ENCODE measurements around the gene SRPRA.
"Not testable (repeated sequence)": the region's sequence is repeated elsewhere in the genome, so short reads cannot be mapped to it uniquely, and the experiment has no call there.

The SRPRA gene, protein sequence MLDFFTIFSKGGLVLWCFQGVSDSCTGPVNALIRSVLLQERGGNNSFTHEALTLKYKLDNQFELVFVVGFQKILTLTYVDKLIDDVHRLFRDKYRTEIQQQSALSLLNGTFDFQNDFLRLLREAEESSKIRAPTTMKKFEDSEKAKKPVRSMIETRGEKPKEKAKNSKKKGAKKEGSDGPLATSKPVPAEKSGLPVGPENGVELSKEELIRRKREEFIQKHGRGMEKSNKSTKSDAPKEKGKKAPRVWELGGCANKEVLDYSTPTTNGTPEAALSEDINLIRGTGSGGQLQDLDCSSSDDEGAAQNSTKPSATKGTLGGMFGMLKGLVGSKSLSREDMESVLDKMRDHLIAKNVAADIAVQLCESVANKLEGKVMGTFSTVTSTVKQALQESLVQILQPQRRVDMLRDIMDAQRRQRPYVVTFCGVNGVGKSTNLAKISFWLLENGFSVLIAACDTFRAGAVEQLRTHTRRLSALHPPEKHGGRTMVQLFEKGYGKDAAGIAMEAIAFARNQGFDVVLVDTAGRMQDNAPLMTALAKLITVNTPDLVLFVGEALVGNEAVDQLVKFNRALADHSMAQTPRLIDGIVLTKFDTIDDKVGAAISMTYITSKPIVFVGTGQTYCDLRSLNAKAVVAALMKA

DNA sequence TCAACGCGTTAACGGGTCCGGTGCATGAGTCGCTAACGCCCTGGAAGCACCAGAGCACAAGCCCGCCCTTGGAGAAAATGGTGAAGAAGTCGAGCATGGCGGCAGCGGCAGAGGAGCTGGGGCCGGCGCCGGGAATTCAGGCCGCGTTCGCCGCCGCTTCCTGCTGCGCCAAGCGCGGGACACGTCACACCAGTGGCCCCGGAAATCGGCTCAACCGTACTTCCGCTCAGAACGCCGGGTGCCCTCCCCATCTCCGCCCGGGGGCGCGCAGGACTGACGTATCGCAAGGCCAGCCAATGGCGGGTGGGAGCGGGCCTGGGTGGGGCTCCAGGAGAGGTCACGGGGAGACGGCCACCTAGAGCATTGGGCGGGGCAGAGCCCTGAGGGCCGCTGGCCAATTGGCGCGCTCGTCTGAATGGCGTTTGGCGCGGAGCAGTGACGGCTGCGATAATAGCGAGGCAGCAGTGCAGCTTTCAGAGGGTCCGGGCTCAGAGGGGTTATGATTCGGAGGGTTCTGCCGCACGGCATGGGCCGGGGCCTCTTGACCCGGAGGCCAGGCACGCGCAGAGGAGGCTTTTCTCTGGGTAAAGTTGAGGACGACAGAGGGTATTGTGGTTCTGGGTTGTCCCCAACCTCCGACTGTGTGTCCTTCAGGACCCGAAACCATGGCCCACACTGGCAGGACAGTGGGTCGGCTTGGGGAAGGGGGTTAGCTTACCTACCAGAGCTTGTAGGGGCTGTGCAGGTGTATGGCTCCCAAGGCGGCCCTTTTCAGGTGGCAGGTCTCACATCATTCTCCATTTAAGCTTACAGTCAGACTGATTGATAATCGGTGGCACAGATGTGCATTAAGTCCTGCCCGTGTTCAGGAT lies at the start of gene SRPRA, which contains the start of gene FOXRED1:
TSS of gene SRPRA (minus strand) at position 188 of the 872 bp plus-strand sequence. CDS start at position 97, 91 bp downstream.
TSS of gene FOXRED1 (plus strand) at position 447 of the 872 bp plus-strand sequence. CDS start at position 500, 53 bp downstream.
- peak; percentile 97 to 98 (median 98) for DNase-seq (ENCODE audit: low read depth in 3 of 3, low spot score in 1 of 3)

DNA sequence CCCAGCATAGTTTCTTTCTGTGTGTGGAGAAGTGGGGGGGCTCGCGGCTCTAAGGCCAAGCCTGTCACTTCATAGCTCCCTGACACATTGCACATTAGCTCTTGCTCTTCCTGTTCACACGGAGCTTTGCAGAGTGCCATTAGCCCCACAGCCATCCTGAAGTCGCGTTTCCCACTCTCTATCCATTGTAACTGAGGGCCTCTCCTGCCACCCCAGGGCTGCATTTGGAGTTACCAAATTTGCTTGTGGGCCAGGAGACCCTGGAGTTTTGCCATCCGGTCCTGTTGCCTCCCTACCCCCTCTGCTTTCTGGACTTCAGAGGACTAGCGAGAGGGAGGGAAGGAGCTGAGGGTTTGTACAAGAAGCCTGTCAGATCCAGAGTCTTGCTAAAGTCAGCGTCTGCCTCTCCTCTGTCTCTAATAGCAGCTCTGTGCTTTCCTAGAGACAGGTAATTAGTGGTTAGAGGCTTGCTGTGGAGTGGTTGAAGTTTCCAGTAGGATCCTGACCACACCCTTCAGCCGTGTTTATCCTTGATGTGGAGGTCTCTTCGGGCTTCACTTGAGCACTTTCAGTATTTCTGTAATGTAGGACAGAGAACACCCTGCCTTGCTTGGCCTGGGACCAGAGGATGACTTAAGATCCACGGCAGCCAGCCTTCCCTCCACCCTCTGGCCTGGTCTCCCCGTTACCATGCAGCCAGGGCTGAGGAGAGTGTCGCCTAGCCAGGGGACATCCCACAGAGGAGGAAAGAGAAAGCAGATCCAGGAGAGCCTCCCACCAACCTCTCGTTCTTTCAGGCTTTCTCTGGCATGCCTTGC lies 49.3 kb upstream of the SRPRA start:
- DNase-seq (ENCODE audit: low read depth in 3 of 3, low spot score in 1 of 3) = no peak

DNA sequence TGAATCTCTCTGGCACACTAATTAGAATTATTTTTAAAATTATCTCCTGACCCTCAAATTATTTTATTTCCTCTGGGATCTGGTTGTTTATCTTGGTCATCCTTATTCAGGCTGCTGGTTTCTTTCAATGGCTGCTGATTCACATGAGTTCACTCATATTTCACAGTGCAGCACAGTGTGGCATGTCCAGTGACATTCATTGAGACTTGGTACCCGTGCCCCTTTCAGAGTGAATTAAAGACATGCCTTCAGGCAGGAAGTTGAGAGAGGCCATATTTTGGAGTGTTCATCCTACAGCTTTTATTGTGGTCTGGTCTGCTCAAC lies 48.7 kb upstream of the SRPRA start:
- DNase-seq (ENCODE audit: low read depth in 3 of 3, low spot score in 1 of 3) = no peak

DNA sequence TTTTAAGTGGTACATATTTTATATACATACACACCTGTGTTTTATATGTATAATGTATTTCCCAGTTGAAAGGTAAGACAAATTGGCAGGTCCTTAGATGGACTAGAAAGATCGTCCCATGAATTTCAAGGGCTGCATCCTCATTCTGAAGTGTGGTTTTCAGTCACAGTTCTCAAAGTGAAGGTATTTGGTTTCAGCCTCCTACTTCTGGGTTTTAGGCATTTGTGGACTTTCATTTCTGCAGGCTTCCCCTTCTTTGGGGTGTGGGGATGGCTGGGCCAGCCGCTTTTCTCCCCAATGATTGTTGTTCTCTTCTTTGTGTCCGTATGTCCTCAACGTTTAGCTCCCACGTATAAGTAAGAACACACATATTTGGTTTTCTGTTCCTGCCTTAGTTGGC lies 45.1 kb upstream of the SRPRA start:
- no peak for DNase-seq (ENCODE audit: low read depth in 3 of 3, low spot score in 1 of 3)

DNA sequence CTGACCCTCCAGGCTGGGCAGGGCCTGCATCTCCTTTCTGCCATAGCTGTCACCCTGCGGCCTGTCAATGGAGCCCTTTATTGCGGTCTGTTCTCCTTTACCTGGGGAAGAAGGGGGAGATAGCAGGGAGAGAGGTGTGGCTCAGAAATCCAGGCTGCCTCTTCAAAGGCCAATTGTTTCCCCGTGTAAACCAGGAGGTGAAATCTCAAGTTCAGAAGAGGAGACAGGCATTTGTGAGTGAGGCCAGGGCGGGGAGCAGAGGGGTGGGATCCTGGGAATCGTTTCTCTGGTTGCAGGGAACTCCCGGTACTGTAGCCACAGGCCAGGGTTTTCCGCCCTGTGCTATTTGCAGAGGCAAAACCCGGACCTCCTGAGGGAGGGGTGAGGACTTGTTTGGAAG lies 44.3 kb upstream of the SRPRA start:
- DNase-seq (ENCODE audit: low read depth in 3 of 3, low spot score in 1 of 3) = no peak

DNA sequence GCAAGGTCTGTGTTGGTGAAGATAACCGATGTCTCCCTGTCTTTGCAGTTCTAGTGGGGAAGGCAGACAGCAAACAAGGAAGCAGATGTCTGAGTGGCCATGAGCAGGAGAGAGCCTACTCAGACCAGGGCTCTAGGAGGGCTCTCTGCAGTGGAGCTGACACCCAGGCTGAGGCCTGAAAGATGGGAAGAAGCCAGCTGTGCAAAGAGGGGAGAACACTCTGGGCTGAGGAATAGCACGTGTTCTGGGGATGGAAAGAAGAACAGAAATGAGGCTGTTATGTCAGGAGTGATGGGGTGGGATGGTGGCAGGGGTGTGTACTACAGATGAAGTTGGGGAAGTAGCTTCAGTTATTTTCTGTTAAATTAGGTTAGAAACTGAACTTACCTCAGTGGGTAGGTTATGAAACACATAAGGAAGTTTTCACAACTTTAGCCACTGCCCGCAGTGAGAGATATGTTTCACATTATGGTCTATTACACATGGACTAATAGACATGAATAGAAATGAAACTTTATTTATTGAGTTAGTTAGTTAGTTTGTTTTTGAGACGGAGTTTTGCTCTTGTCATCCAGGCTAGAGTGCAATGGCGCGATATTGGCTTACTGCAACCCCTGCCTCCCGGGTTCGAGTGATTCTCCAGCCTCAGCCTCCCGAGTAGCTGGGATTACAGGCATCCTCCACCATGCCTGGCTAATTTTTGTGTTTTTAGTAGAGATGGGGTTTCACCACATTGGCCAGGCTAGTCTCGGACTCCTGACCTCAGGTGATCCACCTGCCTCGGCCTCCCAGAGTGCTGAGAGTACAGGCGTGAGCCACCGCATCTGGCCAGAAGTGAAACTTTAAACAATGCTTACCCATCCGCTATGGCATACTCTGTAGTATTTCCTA lies 43.0 kb upstream of the SRPRA start:
- no peak for DNase-seq (ENCODE audit: low read depth in 3 of 3, low spot score in 1 of 3)

DNA sequence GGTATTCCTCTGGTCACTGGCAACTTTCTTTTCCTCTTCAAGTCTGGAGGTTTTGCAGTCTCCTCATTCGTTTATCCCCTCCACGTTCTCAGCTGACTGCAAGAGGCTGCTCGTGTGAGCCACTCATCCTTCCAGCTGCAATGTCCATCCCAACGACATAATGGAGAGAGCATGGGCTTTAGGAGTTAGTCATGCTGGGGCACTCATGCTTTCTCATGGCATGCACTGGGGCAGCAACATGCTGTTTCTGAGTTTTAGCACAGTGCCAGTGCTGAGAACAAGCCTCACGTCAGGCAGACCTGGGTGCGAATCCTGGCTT lies 42.3 kb upstream of the SRPRA start:
- DNase-seq (ENCODE audit: low read depth in 3 of 3, low spot score in 1 of 3) = no peak

DNA sequence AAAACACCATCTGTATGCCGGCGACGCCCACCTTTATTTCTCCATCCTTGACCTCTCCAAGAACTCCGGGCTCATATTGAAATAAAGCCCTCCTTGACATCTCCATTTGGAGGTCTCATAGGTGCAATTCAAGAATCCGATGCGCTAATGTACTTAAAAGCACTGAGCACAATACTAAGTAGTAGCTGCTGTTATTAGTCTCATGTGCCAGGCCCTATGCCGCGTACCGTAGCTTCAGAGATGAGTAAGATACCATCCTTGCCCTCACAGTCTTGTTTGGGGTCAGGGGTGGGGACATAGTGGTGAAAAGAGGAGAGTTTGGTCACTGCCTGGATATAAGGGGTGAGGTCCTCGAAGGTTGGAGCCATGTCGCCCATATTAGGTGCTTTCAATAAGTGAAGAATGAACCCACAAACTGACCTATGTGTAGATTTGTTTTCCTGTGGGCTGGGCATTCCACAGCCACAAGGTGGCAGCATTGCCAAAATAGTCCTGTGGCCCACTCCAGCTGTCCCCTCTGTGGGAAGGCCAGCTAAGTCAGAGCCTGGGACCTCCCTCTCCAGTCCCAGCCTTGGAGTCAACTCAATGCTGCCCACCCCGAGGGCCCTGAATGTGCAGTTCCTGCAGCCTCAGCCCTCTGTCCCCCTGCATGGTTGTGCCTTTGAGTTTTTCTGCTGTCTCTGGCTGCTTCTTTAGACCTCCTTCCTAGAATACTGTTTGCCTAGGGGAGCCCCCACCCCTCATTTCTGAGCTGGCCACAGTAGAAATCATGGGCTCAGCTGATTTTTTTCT lies 41.7 kb upstream of the SRPRA start:
- peak in 1 of 3 donors; percentile 45 for DNase-seq (ENCODE audit: low read depth in 3 of 3, low spot score in 1 of 3)

DNA sequence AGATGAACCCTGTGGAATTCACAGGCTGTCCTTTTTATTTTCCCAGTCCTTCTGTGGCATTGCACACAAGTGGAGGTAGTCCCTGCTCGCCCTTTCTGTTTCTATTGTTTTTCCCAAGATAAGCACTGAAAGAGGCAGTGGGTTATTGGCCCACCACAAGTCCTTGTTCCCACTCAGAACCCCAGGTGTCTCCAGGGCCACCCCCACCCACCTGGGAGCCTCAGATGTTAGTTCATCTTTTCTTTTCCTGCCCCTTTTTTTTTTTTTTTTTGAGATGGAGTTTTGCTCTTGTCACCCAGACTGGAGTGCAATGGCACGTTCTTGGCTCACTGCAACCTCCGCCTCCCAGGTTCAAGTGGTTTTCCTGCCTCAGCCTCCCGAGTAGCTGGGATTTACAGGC lies 40.1 kb upstream of the SRPRA start:
- not testable (repeated sequence) for DNase-seq (ENCODE audit: low read depth in 3 of 3, low spot score in 1 of 3)

DNA sequence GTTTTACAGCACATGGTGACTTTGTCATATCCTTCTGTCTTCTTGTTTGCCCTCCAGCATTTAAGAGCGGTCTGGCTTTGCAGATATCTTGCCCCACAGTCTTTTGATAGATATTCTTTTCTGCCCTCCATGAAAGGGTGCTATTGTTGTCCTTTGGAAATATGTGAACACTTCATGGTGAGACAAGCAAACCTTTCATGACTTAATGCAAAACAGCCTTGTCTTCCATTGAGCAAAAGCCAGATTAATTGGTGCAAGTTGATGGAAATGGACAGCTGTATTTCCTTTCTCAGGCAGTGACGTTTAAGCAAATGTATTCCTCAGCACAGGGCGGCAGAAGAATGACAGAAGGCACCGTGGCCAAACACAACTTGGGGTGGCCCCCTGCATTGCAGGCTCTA lies 39.6 kb upstream of the SRPRA start:
- DNase-seq (ENCODE audit: low read depth in 3 of 3, low spot score in 1 of 3) = no peak

DNA sequence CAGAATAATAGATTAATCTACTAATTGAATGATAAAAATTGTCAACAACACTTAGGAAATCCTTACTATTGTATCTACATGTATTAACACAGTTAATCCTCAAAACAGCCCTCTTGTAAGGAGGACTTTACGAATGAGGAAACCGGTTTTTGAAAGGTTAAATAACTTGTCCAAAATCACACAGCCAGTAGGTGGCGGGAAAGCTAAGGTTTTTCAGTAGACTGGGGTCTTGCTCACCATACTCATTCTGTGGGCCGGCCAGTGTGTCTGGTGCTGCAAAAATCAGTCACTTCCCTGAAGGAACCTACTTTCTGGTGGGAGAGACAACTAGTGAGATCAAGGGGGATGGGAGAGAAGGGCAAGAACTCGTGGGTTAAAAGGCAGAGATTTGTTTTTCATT lies 39.0 kb upstream of the SRPRA start:
- no peak for DNase-seq (ENCODE audit: low read depth in 3 of 3, low spot score in 1 of 3)

DNA sequence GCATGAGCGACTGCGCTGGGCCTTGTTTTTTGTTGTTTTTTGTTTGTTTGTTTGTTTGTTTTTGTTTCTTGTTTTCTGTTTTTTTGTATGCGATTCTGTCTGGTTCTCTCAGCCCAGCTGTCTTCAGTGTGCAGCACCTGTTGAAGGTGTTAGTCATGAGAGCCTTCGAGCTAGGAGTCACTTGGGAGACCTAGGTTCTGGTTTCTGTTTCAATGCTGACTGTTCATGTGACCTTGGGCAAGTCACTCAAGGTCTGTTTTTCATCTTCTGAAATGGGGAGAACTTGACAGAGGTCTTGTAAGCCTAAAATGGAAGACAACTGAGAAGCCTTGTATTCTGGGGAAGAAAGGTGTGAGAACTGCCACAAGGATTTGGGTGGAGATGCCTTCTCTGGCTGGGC lies 37.0 kb upstream of the SRPRA start:
- DNase-seq (ENCODE audit: low read depth in 3 of 3, low spot score in 1 of 3) = no peak

DNA sequence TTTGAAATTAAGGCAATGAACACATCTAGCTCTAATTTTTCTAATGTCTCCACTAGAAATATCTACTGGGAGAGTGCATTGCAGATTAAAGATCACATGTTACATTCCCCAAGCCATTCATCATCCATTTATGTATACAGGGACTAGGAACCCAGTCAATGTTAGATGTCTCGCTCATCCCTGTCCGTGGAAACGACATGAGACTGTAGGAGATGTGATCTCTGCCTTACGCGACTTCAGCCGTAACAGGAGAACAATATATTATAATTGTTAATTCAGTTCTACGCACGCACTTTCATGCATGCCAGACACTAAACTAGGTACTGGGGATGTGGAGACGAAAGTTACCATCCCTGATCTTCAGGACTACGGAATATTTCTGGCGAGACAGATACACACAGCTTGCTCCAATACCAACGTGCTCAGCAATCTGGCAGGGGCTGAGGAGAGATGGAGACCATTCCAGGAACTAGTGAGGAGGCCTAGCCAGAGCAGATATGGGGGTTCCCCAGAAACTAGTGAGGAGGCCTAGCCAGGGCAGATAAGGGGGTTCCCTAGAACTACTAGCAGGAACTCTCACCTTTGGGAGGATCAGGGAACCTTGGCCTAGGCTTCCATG lies 35.9 kb upstream of the SRPRA start:
- DNase-seq (ENCODE audit: low read depth in 3 of 3, low spot score in 1 of 3) = no peak

DNA sequence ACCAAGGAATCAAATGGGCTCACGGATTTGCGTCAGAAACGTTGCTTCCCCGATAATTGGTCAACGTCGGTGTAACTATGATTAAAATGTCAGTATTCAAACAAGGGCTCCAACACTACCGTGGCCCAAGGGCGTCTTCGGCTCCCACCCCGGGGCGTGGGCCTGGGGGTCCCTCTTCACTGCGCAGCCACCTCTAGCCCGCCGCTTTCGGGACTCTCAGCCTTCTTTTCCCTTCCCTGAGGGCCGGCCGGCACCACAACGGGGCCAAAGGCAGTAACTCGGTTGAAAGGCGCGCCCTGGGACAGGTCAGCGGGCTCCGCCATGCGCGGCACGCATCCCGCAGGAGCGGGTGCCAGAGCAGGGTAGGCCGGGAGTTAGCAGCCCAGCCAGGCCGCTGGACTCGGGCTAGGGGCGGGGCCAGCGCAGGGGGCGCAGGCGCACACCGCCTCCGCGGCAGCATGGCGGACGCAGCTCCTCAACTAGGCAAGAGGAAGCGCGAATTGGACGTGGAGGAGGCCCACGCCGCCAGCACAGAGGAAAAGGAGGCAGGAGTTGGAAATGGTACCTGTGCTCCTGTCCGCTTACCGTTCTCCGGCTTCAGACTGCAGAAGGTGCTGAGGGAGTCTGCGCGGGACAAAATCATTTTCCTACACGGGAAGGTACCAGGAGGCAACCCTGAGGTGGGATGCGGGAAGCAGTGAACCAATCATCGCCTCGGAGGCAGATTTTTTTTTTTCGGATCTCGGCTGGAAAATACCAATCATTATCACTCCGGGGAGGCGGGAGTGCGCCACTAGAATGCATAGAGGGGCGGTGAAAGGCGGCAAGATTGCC lies 35.1 kb upstream of the SRPRA start, which contains the start of gene DCPS:
TSS of gene DCPS (plus strand) at position 438 of the 834 bp plus-strand sequence. CDS start at position 459, 21 bp downstream.
- peak; percentile 62 to 79 (median 70) for DNase-seq (ENCODE audit: low read depth in 3 of 3, low spot score in 1 of 3)

DNA sequence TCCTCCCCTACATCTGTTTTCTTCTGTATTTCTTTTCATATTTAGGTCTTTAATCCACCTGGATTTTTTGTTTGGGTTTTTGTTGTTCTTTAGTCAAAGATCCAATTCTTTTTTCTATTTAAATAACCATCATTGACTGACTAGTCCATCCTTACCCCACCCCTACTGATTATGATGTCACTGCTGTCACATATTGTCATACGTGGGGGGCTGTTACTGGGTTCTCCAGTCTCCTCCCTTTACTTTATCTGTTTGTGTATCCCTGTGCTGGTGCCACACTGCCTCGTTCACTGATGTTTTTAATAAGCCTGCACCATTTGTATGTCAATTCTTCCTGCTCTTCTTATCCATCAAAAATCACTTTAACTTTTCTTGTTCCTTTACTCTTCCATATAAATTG lies 28.3 kb upstream of the SRPRA start:
- DNase-seq (ENCODE audit: low read depth in 3 of 3, low spot score in 1 of 3) = no peak

DNA sequence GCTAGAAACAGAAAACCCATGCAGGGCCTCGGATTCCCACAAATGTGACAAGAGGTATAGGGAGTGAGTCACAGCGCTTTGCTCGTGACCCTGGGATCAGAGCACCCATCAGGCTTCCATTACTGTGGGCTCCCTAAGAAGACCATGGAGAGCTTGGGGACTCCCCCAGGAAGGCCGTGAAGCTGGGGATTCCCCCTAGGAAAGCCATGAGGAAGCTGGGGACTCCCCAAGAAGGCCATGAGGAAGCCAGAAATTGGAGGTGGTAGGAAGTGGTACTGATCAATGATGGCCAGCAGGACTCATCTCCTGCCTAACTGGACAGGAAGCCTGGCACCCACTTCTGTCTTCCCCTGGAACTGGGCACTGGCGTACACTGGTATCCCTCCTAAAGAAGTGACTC lies 25.0 kb upstream of the SRPRA start:
- no peak for DNase-seq (ENCODE audit: low read depth in 3 of 3, low spot score in 1 of 3)

DNA sequence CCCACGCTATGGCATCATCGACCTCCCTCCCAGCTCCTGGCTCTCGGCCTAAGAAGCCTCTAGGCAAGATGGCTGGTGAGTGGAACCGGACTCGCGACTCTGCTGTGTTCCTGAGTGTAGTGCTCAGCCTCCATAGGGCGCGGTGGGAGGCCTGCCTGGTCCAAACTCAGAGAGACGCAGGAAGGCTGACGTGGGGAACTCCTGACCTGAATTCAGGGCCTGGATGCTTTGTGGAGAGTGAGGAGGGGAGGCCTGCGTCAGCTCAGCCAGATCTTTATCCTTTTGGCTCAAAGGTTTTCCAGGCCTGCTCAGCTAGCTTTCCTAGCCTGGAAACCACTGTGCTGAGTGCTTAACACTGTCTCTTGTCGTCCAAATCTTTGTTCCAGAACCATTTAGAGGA lies 22.2 kb upstream of the SRPRA start:
- no peak for DNase-seq (ENCODE audit: low read depth in 3 of 3, low spot score in 1 of 3)

DNA sequence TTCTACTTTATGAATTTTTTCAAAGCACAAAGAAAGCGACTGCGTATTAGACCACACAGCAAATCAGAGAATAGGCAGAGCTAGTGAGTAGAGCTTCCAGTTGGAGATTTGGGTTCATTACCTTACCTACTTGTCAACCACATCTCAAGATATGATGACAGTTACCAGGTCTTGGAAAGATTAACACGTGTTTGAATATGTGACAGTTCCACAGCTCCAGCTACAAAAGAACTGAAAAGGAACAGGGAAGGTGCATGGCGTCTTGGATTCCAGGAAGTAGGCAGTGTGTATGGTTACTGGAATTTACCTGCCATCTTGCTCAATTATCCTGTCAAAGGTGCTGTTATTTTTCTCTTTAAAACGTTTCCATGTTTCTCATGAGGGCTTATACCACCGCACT lies 19.5 kb upstream of the SRPRA start:
- no peak for DNase-seq (ENCODE audit: low read depth in 3 of 3, low spot score in 1 of 3)

All from stimulated activated CD4-positive, alpha-beta T cell treated with anti-CD3 and anti-CD28 coated beads, TNF-alpha, amount 100 ng/mL, for 1 hour (primary cell).